Measurements from ENCODE around the gene IPCEF1.
"Not testable (repeated sequence)": the region's sequence is repeated elsewhere in the genome, so short reads cannot be mapped to it uniquely, and the experiment has no call there.

IPCEF1 gene

DNA sequence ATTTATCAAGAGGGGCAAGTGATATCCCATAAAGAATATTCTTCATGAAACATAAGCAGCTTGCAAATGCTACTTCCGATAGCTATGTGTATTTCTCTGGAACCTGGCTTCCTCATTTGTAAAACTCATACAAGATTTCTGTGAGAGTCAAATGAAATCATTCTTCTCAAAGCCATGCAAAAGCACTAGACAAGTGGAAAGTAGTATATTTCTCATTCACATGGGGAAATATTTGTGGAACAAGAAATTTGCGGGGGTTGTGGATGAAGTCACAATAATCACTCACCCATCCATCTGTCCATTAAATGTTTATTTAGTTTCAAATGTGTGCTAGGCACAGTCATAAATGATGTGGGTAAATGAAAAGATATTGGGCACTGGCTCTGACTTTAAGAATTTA lies 150.5 kb downstream of the IPCEF1 start:
- no peak for DNase-seq
- in situ Hi-C loops (cut with MboI; ENCODE audit: low pct_unique_long_range_greater_than_20kb, low sequenced_read_pairs): no loop called here

DNA sequence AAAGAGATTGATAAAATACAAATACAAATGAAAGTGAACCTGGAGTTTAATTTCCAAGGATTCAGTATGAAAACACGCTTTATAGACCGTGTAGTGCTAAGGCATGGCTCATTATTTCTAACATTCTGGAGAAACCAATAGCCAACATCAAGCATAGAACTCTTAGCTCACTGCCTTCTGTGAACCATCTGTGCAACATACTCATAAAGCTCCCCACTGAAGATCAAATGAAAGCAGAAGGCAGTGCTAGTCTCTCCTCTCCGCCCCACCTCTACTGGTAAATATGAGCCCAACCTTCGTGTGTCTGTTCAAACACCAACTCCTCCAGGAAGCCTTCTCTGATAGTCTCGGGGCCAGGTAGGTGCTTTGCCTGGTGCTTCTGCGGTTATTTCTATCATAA lies 153.6 kb downstream of the IPCEF1 start:
- DNase-seq: no peak
- in situ Hi-C loops (cut with MboI; ENCODE audit: low pct_unique_long_range_greater_than_20kb, low sequenced_read_pairs): no loop called here

DNA sequence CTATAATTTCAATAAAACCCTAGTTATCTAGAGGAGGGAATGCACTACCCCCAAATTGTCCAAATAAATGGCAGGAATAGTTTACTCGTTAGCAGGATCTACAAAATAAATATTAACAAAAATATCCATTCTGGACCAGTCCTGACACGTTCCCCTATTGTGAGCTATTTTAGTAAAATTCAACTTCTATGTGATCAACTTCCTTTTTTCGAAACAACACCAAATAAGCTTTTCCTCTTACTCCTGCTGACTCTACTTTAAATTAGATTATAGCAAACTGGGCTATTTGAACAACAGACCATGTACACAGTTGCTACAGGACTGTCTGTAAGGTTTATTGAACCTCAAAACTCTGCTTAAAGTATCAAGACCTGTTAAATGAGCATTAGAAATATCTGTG lies 154.3 kb downstream of the IPCEF1 start:
- peak; percentile 45 for DNase-seq
- in situ Hi-C loops (cut with MboI; ENCODE audit: low pct_unique_long_range_greater_than_20kb, low sequenced_read_pairs): no loop called here

DNA sequence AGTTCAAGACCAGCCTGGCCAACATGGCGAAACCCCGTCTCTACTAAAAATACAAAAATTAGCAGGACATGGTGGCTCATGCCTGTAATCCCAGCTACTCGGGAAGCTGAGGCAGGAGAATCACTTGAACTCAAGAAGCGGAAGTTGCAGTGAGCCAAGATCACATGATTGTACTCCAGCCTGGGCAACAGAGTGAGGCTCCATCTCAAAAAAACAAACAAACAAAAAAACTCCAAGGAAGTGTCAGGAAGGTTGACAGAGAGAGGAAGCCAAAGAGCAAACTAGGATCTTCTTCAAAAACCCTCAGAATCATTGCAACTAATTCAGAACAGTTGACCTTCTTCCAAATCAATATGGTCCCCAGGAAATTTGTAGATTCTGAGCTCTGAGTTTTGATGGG lies 154.9 kb downstream of the IPCEF1 start:
- DNase-seq; in situ Hi-C loops (cut with MboI; ENCODE audit: low pct_unique_long_range_greater_than_20kb, low sequenced_read_pairs): not testable (repeated sequence)

DNA sequence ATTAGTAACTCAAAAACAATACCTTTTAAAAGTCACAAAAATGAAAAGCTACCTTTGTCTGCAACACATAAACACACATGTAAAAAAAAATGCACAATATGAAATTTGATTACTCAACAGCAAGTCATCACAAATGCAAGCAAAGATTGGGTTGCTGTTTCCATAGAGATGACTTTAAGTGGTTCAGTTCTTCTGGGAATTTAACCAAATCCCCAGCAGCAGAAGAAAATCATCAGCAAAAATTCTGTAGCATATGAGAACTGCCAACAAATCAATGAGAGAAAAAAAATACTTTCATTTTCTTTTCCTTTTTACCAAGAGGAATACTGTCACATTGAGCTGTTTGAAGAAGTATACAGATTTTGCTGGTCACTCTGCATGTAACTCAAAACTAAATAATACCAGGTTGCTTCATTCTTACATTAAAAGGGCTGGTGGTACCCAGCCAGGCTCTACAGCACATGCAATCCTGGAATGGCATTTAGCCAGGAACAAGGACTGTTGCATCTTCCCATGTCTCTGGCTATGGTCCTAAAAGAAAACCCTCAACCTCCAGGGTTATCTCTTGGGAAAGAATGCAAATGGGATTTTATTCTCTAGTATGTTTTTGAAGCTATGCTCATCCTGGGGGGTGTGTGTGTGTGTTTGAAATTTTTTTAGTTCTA lies 159.3 kb downstream of the IPCEF1 start:
- in situ Hi-C loops (cut with MboI; ENCODE audit: low pct_unique_long_range_greater_than_20kb, low sequenced_read_pairs): no loop called here
- DNase-seq: no peak

DNA sequence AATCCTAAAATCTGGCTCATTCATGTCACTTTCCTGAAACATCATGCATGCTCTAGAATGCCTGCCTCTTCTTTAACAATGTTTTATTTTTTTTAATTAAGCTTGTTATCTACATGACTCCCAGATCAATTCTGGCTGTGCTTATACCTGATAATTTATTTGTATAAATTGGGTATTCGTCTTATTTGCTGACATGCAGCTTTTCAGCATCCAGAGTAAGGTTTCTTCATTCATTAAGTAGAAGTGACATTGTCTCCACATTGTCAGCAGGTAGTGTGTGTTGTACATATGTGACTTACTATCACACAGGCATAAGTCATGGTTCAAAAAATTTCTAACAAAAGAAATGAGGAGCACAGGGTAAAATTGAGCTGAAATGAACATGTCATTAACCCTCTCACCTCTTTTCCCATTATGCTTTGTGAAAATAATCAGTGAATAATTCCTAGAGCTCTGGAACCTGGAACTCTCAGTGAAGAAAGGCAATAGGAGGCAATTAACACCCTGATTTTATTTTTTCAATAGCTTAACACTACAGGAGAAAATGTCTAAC lies 160.2 kb downstream of the IPCEF1 start:
- DNase-seq: no peak
- in situ Hi-C loops (cut with MboI; ENCODE audit: low pct_unique_long_range_greater_than_20kb, low sequenced_read_pairs): no loop called here

DNA sequence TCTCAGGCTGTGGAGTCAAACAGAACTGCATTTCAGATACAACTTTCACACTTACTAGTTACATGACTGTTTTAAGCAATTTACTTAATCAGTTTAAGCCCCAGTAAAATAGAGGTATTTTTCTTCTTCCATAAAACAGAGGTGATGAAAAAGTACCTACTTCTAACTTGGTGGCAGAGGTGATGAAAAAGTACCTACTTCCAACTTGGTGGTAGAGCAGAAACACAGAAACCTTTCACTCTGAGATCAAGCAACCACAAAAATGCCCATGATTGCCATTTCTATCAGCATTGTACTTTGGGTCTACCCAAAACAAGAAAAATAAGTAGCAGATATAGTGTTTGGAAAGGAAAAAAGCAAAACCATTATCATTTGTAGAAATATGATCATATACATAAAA lies 168.9 kb downstream of the IPCEF1 start:
- in situ Hi-C loops (cut with MboI; ENCODE audit: low pct_unique_long_range_greater_than_20kb, low sequenced_read_pairs): no loop called here
- DNase-seq: no peak

DNA sequence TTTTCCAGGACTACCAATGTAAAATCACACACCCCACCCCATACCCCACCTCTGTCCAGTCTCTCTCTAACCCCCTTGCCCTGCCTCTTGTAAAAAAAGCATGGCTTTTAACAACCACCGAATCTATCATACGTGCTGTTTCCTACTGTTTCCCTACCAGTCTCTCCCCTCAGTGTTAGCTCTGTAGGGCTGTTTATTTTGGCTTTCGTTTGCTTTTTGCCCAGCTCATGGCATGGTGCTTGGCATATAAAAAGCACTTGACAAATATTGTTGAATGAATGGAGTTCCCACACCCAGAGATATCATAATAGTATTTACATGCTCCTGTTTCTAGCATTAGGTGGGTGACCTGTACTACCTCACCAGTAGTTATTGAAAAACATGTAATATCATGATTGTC lies 169.4 kb downstream of the IPCEF1 start:
- no peak for DNase-seq
- in situ Hi-C loops (cut with MboI; ENCODE audit: low pct_unique_long_range_greater_than_20kb, low sequenced_read_pairs): no loop called here

DNA sequence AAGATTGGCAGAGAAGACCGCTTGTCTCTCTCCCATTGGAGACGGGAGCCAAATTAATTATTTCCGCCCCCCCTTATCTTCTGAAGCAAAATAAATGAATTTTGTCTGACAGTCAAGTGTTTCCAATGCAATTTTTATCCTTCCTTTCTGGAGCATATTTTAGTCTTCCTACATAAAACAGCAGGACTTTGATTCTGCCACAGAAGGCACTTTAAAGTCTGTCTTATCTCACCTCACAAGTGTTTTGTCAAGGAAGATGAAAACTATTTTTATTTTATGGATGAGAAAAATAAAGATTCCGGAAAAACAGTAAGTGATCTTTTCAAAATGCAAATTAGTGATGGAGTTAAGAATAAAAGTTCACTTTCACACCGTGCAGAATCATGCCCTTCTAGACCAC lies 177.2 kb downstream of the IPCEF1 start:
- in situ Hi-C loops (cut with MboI; ENCODE audit: low pct_unique_long_range_greater_than_20kb, low sequenced_read_pairs): no loop called here
- no peak for DNase-seq

DNA sequence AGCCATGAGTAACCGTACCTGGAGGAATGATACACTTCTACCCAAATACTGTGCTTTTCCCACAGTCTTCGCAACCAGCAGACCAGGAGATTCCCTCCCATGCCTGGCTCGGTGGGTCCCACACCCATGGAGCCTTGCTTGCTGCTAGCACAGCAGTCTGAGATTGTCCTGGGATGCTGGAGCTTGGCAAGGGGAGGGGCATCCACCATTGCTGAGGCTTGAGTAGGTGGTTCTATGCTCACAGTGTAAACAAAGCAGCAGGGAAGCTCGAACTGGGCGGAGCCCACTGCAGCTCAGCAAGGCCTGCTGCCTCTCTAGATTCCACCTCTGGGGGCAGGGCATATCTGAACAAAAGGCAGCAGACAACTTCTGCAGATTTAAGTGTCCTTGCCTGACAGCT lies 184.2 kb downstream of the IPCEF1 start:
- DNase-seq: not testable (repeated sequence)
- in situ Hi-C loops (cut with MboI; ENCODE audit: low pct_unique_long_range_greater_than_20kb, low sequenced_read_pairs): loop anchor here (25.0 kb wide), 1 partner anchor 215 kb away; no protein-coding TSS in a partner anchor

DNA sequence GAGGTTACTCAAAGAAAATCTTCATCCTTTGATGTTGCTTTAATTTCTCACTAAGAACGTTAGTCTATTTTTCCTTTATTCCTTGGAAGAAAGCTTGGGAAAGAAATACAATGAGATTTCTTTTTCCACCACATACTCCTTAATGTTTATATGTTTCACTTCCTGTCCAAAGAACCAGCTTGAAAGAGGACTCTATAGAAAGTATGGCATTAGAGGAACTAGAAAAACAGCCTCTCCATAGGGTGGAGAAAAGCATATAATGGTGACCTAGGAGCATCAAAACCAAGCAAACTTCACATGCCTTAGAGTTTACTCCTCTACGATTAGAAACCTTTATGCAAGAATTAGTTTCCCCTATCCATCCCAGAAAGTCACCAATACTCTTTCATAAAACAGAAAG lies 186.5 kb downstream of the IPCEF1 start:
- DNase-seq: no peak
- in situ Hi-C loops (cut with MboI; ENCODE audit: low pct_unique_long_range_greater_than_20kb, low sequenced_read_pairs): loop anchor here (25.0 kb wide), 1 partner anchor 217 kb away; no protein-coding TSS in a partner anchor

DNA sequence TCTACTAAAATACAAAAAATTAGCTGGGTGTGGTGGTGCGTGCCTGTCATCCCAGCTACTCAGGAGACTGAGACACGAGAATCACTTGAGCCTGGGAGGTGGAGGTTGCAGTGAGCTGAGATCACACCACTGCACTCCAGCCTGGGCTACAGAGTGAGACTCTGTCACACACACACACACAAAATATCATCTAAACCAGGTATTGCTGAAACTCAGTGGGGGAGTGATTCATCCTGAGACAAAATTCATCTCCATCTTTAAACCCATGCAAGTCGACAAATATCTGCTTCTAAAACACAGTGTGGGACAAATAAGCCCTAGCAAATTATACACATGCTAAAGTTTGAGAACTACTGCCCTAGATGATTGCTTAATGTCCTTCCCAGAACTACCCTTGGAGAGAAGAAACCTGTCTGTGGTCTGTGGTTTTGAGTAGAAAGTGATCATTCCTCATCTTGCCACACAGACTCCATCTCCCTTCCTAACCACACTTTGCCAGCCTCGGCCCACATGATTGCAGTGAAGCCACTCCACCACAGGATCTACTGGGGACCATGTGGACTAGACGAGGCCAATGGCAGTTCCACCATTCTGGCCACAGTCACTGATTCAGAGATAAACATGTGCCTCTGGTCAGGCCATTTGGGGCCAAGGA lies 187.3 kb downstream of the IPCEF1 start:
- in situ Hi-C loops (cut with MboI; ENCODE audit: low pct_unique_long_range_greater_than_20kb, low sequenced_read_pairs): loop anchor here (25.0 kb wide), 1 partner anchor 218 kb away; no protein-coding TSS in a partner anchor
- peak; percentile 92 for DNase-seq

DNA sequence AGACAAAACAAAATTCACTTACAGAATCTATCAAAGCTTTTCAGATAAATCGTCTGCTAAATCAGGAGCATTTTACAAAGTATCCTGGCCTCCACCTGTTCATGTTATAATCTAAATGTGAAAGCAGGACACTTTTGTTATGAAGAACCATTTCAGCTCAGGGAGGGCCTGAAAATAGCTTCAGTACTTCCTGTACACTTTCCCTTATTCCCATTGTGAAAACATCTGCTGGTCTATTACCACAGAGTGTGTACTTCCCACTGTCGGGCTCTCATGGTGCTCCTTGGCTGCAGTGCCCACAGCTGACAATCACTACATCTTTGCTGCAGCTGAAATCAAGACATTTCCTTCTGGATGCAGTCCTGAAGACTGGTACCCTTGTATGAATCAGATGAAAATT lies 189.5 kb downstream of the IPCEF1 start:
- peak; percentile 37 for DNase-seq

DNA sequence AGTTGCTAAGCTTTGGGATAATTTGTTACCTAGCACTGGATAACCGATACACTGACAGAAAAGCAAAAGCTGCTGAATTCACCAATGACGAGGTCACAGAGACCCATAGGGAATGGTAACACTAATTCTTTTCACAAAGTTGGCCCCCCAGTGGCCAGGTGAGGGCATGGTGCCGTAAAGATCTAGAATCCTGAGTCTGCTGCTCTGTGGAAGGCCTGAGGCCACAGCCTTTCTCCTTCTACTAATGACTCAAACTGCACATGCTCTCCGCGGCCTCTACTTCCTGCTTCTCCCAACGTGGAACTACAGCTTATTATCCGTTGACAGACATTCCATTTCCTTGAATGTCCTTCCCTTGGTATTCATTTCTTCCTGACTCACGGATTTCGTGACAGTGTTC lies 190.5 kb downstream of the IPCEF1 start:
- no peak for DNase-seq
- in situ Hi-C loops (cut with MboI; ENCODE audit: low pct_unique_long_range_greater_than_20kb, low sequenced_read_pairs): loop anchor here (25.0 kb wide), 1 partner anchor 221 kb away; no protein-coding TSS in a partner anchor

More for the DNA sequence above, 189.5 kb downstream of the IPCEF1 start:
- in situ Hi-C loops (cut with MboI; ENCODE audit: low pct_unique_long_range_greater_than_20kb, low sequenced_read_pairs): loop anchor here (25.0 kb wide), 1 partner anchor 220 kb away; no protein-coding TSS in a partner anchor

DNA sequence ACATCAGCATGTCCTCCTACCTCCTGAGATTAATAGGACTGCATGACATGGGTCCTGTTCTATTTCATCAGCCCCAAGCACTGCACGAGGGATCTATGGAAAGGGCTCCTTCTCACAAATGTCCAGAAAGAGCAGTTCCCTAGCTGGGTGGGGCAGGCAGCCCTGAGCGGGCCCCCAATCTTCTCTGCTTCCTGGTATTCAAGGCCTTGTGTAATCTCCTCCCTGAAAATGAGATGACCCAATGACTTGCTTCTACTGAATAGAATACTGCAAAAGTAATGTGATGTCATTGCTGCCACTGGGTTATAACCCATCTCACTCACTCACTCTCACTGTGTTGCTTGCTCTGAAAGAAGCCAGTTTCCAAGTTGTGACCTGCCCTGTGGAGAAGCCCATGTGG lies 191.1 kb downstream of the IPCEF1 start:
- no peak for DNase-seq
- in situ Hi-C loops (cut with MboI; ENCODE audit: low pct_unique_long_range_greater_than_20kb, low sequenced_read_pairs): loop anchor here (25.0 kb wide), 1 partner anchor 222 kb away; no protein-coding TSS in a partner anchor

DNA sequence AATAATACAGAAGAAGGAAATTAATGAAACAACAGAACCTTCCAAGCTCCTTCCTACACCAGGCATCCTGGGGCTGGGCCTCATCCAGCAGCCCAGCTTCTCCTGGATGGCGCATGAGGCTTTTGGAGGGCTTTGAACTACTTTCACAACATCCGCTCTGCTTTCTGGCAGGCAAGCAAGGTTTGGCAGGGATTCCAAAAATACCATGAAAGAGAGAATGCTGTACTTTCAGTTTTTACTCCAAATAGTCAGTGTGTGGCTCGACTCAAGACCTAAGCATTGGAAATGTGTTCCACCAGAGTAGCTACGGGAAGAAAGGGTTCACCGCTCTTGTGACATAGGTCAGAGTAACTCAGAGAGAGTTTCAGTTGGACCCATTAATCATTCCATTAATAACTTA lies 192.2 kb downstream of the IPCEF1 start:
- in situ Hi-C loops (cut with MboI; ENCODE audit: low pct_unique_long_range_greater_than_20kb, low sequenced_read_pairs): loop anchor here (25.0 kb wide), 1 partner anchor 223 kb away; no protein-coding TSS in a partner anchor
- no peak for DNase-seq

DNA sequence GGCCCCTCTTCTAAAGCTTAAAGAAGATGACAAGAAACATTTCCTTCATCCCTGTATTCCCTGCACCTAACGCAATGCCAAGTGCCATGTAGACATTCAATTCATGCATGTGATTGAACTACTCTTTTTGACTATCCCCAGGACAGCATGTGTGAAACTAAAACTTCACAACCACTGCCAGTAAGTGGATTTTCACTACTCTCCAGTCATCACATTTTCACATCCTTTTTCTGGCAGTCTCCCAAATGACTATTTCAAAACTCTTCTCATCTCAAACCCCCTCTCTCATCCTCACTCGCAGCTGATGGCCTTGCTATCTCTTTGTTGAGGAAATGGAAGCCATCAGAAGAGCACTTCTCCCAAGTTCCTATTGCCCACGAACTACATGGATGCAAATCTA lies 194.9 kb downstream of the IPCEF1 start:
- DNase-seq: no peak
- in situ Hi-C loops (cut with MboI; ENCODE audit: low pct_unique_long_range_greater_than_20kb, low sequenced_read_pairs): loop anchor here (25.0 kb wide), 1 partner anchor 226 kb away; no protein-coding TSS in a partner anchor

DNA sequence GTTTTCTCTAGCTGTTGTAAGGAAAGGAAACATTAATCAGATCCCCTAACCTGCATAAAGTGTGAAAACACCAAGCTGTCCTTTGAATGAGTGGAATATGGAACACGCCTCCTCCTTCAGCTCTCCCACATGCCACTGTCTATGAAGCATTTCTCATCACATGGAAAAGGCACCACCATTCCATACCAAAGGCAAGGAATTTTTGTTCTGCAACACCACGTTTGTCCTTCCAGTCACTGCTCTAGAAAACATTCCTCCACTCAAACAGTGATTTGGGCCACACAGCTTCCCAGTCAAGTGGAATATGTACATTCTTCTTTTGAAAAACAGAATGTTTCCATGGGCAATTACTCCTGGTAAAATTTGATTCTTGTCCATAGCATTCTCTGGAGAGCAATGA lies 197.5 kb downstream of the IPCEF1 start:
- no peak for DNase-seq
- in situ Hi-C loops (cut with MboI; ENCODE audit: low pct_unique_long_range_greater_than_20kb, low sequenced_read_pairs): loop anchor here (10.0 to 25.0 kb wide), 2 partner anchors 116 to 228 kb away; no protein-coding TSS in a partner anchor

DNA sequence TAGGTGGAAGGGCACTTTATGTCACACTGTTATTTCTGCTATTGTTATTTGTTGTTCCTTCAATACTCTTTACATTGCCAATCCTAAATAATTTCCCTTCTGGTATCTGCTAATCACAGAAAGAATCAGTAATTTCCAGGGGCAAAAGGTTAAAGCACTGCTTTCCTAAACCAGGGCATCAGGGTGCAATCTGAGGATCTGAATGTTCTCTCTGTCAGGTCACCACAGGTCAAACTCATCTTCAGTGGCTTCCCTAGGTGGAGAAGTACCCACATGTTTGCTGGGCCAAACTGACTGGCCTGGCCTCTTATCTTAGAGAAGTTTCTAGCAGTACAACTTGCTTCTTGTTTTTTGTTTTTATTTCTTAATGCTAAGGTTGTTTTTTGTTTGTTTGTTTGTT lies 198.9 kb downstream of the IPCEF1 start:
- in situ Hi-C loops (cut with MboI; ENCODE audit: low pct_unique_long_range_greater_than_20kb, low sequenced_read_pairs): loop anchor here (10.0 to 25.0 kb wide), 2 partner anchors 117 to 230 kb away; no protein-coding TSS in a partner anchor
- DNase-seq: no peak

DNA sequence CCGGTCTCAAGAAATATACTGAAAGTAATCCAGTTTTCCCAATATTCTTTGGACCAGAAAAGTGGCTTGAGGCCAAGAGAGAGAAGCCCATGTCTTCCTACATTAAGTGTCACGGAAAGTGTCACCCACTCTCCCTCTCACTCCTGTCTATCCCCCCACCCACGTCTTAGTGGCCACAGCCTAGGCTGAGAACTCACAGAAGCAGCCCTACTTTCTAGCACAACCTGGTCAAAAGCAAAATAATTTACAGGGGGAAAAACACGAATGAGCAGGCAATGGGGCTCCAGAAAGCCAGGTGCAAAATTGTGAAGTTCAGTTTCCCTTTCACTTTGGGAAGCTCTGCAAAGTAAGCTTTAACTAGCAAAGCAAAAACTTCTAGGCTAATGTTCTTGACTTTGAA lies 199.5 kb downstream of the IPCEF1 start:
- DNase-seq: no peak
- in situ Hi-C loops (cut with MboI; ENCODE audit: low pct_unique_long_range_greater_than_20kb, low sequenced_read_pairs): loop anchor here (10.0 to 25.0 kb wide), 2 partner anchors 118 to 230 kb away; no protein-coding TSS in a partner anchor

Data from KBM-7 (cell line).